ENCODE results near the gene SKAP2. TPM values are rescaled to one million over a fixed set of nuclear protein-coding genes. Genes with fewer than 3 reads are reported as not detected.
A peak's percentile ranks its signal among the peaks of the same experiment; 100 is the strongest.

SKAP2 gene
- total and polyA plus RNA-seq, 2 of the 4 experiments (the other 2 are of a cell fraction): 5.7 to 7.4 TPM

DNA sequence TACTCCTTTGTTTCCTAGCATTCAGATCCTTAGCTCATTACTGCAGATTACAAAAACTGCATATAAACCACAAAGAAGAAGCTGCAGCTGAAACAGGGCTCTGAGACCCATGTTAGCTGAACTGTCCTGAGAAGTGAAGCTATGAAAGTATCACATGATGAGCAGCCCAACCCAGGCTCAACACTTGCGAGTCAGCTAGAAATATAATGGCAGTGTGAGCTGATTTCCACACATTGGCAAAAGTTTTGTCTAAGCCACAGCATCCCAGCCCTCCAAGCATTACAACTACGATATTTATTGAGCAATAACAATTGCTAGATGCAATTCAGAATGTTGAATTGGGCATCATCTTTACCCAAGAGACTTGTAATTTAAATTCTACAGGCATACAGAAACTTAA lies 34.5 kb upstream of the SKAP2 start:
- no peak overlapping the region for H3K18ac ChIP-seq (ENCODE audit: low read depth, low read length)
- dilution Hi-C loops (cut with HindIII; ENCODE audit: low sequenced_read_pairs, unreplicated experiment): no loop called here
- no peak overlapping the region for H4K8ac ChIP-seq (ENCODE audit: low read depth in 2 of 2, low read length in 2 of 2)
- peaks cover 2% of the 10 kb centered on the region for H3K27me3 ChIP-seq (ENCODE audit: control insufficient read depth, insufficient read depth, low read length)
- TF ChIP-seq BHLHE40 (IDR thresholded peaks at IDR 0.05; ENCODE audit: low read depth, low read length) (no peak), CEBPB (IDR thresholded peaks at IDR 0.05; ENCODE audit: low read depth, low read length) (peak; percentile 30; the same call in 1 of the 2 replicates)
- no peaks in the 10 kb centered on the region for H4K20me1 ChIP-seq (ENCODE audit: insufficient read depth, low read length)
- no peak overlapping the region for H2BK5ac ChIP-seq (ENCODE audit: low read depth, low read length, poor library complexity, severe bottlenecking)
- H3K4me1 ChIP-seq (ENCODE audit: control insufficient read depth, insufficient read depth, low read length): no peaks in the 10 kb centered on the region
- H3K79me1 ChIP-seq (ENCODE audit: low read depth in 1 of 2, low read length in 2 of 2): no peaks in the 10 kb centered on the region
- H2BK15ac ChIP-seq (ENCODE audit: low read depth, low read length): no peak overlapping the region
- no peaks in the 10 kb centered on the region for H3K36me3 ChIP-seq (ENCODE audit: control insufficient read depth, insufficient read depth, low read length)
- ChIA-PET POLR2A (ENCODE audit: unreplicated experiment) (no interaction called here), CTCF (no interaction called here)
- intact Hi-C loops (cut with micrococcal nuclease): no loop called here
- no CpG with 5 or more reads among the region's 2 CpGs for WGBS, 2 experiments (ENCODE audit: extremely low coverage in 2 of 2, insufficient read length in 1 of 2)
- H2BK20ac ChIP-seq (ENCODE audit: low read depth, low read length): no peak overlapping the region
- no TSS peak for BruUV-seq (replicated peaks)
- no peak overlapping the region for H3K27ac ChIP-seq (ENCODE audit: insufficient read depth, low read length)
- no peak overlapping the region for H3K23ac ChIP-seq (ENCODE audit: low read depth, low read length)
- H3K9me1 ChIP-seq (ENCODE audit: insufficient read depth, low read length): no peaks in the 10 kb centered on the region
- no peak for DNase-seq
- no peak overlapping the region for H3K9ac ChIP-seq (ENCODE audit: low read depth, low read length)
- no peak overlapping the region for H2AK5ac ChIP-seq (ENCODE audit: low read depth, low read length)
- H2AFZ ChIP-seq (replicated peaks; ENCODE audit: low read length, poor library complexity): no peak overlapping the region
- H3K14ac ChIP-seq (replicated peaks; ENCODE audit: low read depth, low read length): no peak overlapping the region
- H4K5ac ChIP-seq (ENCODE audit: low read depth, low read length): no peak overlapping the region
- H3K9me3 ChIP-seq (ENCODE audit: control insufficient read depth, insufficient read depth, low read length): no peaks in the 10 kb centered on the region
- no peak for ATAC-seq (ENCODE audit: low read depth)
- no peak overlapping the region for H4K91ac ChIP-seq (ENCODE audit: insufficient read depth, low read depth, low read length)
- no peak overlapping the region for H3K56ac ChIP-seq (ENCODE audit: extremely low read depth, insufficient read depth, low read length)
- H3K4ac ChIP-seq (ENCODE audit: low read depth, low read length): no peak overlapping the region
- in situ Hi-C loops (cut with MboI; ENCODE audit: low sequenced_read_pairs): no loop called here
- H3K4me2 ChIP-seq (ENCODE audit: low read depth, low read length): no peak overlapping the region
- H2AK9ac ChIP-seq (replicated peaks; ENCODE audit: low read depth, low read length, poor library complexity): no peak overlapping the region
- no peak overlapping the region for H2BK120ac ChIP-seq (ENCODE audit: low read depth, low read length)
- no peak overlapping the region for H3K4me3 ChIP-seq (ENCODE audit: insufficient read depth, low read depth, low read length)
